ENCODE results near the gene FOLR1.

FOLR1 gene

DNA sequence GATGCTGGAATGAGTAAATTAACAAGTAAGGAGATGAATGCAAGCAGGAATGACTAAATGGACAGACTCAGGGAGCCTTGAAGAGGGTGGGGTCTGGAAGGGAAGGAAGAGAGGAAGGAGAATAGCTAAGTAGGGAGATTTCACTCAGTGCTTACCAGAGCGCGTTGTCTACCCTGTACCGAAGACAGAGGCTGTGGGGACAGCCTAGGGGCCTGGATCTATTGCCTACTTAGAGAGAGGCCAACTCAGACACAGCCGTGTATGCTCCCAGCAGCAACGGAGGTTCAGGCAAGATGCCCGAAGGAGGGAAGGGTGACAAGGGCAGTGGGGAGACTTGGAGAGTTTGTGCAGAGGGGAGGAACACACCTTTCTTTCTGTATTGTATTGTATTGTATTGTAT lies 24.7 kb downstream of the FOLR1 start, which contains the start of gene FOLR2:
Gene FOLR2 (plus strand): TSS at position 157 of the 400 bp plus-strand sequence. CDS start 1,791 bp downstream, outside the sequence.
- Histone ChIP-seq H3K27ac (ENCODE audit: low read depth, low read length) (no peak within 1 kb of the TSS), H3K4me1 (ENCODE audit: control insufficient read depth, low read length) (peaks cover 21% of the 10 kb centered on the region), H3K9me3 (ENCODE audit: control insufficient read depth, insufficient read depth, low read length) (no peaks in the 10 kb centered on the region), H3K9me2 (replicated peaks; ENCODE audit: control insufficient read depth, low read length) (no peaks in the 10 kb centered on the region), H3K4me2 (ENCODE audit: low read length) (no peak within 1 kb of the TSS), H3K4me3 (ENCODE audit: low read length) (no peak within 1 kb of the TSS), H3K79me2 (ENCODE audit: control insufficient read depth, low read length) (peaks cover 3% of the 10 kb centered on the region), H4K20me1 (ENCODE audit: control insufficient read depth, insufficient read depth, low read depth, low read length) (no peaks in the 10 kb centered on the region), H3K27me3 (ENCODE audit: control insufficient read depth, low read length) (peaks cover 12% of the 10 kb centered on the region), H3F3A (ENCODE audit: control insufficient read depth, insufficient read depth) (no peaks in the 10 kb centered on the region), H3K36me3 (ENCODE audit: control insufficient read depth, low read length) (no peaks in the 10 kb centered on the region)
- TF ChIP-seq EZH2phosphoT487 (IDR thresholded peaks at IDR 0.05; ENCODE audit: borderline replicate concordance, low read length) = no peak
- TF ChIP-seq, protein P1, sequence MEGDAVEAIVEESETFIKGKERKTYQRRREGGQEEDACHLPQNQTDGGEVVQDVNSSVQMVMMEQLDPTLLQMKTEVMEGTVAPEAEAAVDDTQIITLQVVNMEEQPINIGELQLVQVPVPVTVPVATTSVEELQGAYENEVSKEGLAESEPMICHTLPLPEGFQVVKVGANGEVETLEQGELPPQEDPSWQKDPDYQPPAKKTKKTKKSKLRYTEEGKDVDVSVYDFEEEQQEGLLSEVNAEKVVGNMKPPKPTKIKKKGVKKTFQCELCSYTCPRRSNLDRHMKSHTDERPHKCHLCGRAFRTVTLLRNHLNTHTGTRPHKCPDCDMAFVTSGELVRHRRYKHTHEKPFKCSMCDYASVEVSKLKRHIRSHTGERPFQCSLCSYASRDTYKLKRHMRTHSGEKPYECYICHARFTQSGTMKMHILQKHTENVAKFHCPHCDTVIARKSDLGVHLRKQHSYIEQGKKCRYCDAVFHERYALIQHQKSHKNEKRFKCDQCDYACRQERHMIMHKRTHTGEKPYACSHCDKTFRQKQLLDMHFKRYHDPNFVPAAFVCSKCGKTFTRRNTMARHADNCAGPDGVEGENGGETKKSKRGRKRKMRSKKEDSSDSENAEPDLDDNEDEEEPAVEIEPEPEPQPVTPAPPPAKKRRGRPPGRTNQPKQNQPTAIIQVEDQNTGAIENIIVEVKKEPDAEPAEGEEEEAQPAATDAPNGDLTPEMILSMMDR (IDR thresholded peaks at IDR 0.05; ENCODE audit: low read depth, low read length, poor library complexity, severe bottlenecking) = no peak

DNA sequence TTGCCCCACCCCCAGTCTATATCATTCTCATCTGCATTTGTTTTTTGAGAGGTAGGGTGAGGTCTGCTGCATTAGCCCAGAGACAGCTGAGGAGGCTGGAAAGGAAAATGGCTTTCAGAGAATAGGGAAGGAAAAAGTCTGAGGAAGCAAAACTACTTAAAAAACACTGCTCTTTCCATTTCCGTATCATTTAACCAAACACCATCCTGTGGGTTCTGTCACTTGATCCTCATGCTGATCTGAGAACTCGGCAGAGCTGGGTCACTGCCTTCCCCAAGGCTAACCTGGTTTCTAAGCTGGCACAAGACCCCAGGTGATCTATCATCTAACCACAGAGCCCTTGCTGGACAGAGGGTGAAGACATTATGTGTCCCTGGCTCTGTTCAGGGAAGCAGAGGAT lies 25.9 kb downstream of the FOLR1 start:
- H3K4me3 ChIP-seq (ENCODE audit: low read length) = no peak overlapping the region
- H3K4me1 ChIP-seq (ENCODE audit: control insufficient read depth, low read length) = peaks cover 33% of the 10 kb centered on the region
- TF ChIP-seq, protein P1 (IDR thresholded peaks at IDR 0.05; ENCODE audit: low read depth, low read length, poor library complexity, severe bottlenecking) = no peak
- no peak for TF ChIP-seq EZH2phosphoT487 (IDR thresholded peaks at IDR 0.05; ENCODE audit: borderline replicate concordance, low read length)
- peaks cover 12% of the 10 kb centered on the region for H3K27me3 ChIP-seq (ENCODE audit: control insufficient read depth, low read length)
- H3K36me3 ChIP-seq (ENCODE audit: control insufficient read depth, low read length) = 0 out of 2 replicates have a peak, but pooled peaks cover 3% of the 10 kb centered on the region
- peaks cover 14% of the 10 kb centered on the region for H3K79me2 ChIP-seq (ENCODE audit: control insufficient read depth, low read length)
- no peaks in the 10 kb centered on the region for H4K20me1 ChIP-seq (ENCODE audit: control insufficient read depth, insufficient read depth, low read depth, low read length)
- H3F3A ChIP-seq (ENCODE audit: control insufficient read depth, insufficient read depth) = no peaks in the 10 kb centered on the region
- H3K9me2 ChIP-seq (replicated peaks; ENCODE audit: control insufficient read depth, low read length) = no peaks in the 10 kb centered on the region
- no peaks in the 10 kb centered on the region for H3K9me3 ChIP-seq (ENCODE audit: control insufficient read depth, insufficient read depth, low read length)
- 0 out of 2 replicates have a peak overlapping the region, but pooled peaks have one; percentile 10 for H3K4me2 ChIP-seq (ENCODE audit: low read length)
- H3K27ac ChIP-seq (ENCODE audit: low read depth, low read length) = no peak overlapping the region

DNA sequence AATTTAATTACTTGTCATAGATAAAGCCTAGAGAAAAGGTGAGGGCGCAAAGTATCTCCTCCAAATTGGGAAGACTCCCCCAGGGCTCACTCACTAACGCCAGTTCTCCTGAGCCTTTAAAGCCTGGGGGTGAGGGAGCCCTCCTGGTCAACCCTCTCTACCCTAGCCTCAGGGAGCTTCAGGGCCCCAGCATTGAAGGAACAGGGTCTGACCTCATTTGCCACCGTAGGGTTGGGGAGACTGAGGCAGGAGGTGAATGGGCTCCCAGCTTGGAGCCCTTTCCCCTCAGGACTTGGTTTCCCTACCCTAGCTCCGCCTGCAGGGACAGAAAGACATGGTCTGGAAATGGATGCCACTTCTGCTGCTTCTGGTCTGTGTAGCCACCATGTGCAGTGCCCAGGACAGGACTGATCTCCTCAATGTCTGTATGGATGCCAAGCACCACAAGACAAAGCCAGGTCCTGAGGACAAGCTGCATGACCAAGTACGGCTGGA lies 26.4 kb downstream of the FOLR1 start:
- H3K27ac ChIP-seq (ENCODE audit: low read depth, low read length) = no peak overlapping the region
- 0 out of 2 replicates have a peak, but pooled peaks cover 3% of the 10 kb centered on the region for H3K36me3 ChIP-seq (ENCODE audit: control insufficient read depth, low read length)
- no peak for TF ChIP-seq EZH2phosphoT487 (IDR thresholded peaks at IDR 0.05; ENCODE audit: borderline replicate concordance, low read length)
- TF ChIP-seq, protein P1 (IDR thresholded peaks at IDR 0.05; ENCODE audit: low read depth, low read length, poor library complexity, severe bottlenecking) = no peak
- peaks cover 33% of the 10 kb centered on the region for H3K4me1 ChIP-seq (ENCODE audit: control insufficient read depth, low read length)
- no peaks in the 10 kb centered on the region for H3K9me3 ChIP-seq (ENCODE audit: control insufficient read depth, insufficient read depth, low read length)
- peaks cover 9% of the 10 kb centered on the region for H3K27me3 ChIP-seq (ENCODE audit: control insufficient read depth, low read length)
- H3F3A ChIP-seq (ENCODE audit: control insufficient read depth, insufficient read depth) = no peaks in the 10 kb centered on the region
- H3K9me2 ChIP-seq (replicated peaks; ENCODE audit: control insufficient read depth, low read length) = no peaks in the 10 kb centered on the region
- no peaks in the 10 kb centered on the region for H4K20me1 ChIP-seq (ENCODE audit: control insufficient read depth, insufficient read depth, low read depth, low read length)
- no peak overlapping the region for H3K4me3 ChIP-seq (ENCODE audit: low read length)
- 0 out of 2 replicates have a peak overlapping the region, but pooled peaks have one; percentile 10 for H3K4me2 ChIP-seq (ENCODE audit: low read length)
- peaks cover 14% of the 10 kb centered on the region for H3K79me2 ChIP-seq (ENCODE audit: control insufficient read depth, low read length)

Measured in DOHH2 (cell line).